SKM-1 (cell line): ENCODE data around the gene AFG1L.
"Not testable (repeated sequence)": the region's sequence is repeated elsewhere in the genome, so short reads cannot be mapped to it uniquely, and the experiment has no call there.

Source experiments
- DNase-seq: peaks from one replicate; lab custom pipeline; 2025; ENCODE audit not compliant: unreplicated experiment; lab: John Stamatoyannopoulos, UW

AFG1L gene

DNA sequence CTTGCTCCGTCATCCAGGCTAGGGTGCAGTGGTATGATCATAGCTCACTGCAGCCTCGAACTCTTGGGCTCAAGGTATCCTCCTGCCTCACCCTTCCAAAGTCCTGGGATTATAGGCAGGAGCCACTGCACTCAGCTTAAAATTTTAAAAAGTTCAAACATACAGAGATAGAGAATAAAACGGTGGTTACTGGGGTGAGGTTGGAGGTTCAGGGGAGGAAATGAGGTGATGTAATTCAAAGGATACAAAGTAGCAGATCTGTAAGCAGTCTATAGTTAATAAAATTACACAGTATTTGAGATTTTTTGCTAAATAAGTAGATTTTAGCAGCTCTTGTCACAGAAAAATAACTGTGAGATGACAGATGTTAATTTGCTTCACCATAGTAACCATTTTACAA lies 7.5 kb upstream of the AFG1L start:
- no peak for DNase-seq

DNA sequence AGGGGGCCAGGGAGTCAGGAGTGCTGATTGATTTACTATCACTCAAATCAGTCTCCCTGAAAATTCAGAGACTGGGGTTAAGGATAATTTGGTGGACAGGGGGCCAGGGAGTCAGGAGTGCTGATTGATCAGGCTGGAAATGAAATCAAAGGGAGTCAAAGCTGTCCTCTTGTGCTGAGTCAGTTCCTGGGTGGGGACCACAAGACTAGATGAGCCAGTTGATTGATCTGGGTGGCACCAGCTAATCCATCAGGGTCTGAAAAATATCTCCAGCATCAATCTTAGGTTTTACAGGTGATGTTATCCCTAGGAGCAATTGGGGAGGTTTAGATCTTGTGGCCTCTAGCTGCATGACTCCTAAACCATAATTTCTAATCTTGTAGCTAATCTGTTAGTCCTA lies 6.1 kb upstream of the AFG1L start:
- DNase-seq, result no peak

DNA sequence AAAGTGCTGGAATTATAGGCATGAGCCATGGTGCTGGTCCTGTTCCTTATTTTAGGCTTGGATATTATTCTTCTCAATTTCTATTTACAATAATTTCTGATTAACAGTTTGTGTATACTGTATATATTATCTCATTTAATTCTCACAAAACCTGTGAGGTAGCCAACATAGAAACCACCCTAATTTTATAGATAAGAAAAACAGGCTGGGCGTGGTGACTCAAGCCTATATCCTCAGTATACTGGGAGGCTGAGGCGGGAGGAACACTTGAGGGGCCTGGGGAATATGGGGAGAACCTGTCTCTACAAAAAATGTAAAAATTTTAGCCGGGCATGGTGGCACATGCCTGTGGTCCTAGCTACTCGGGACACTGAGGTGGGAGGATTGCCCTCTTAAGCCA lies 3.8 kb upstream of the AFG1L start:
- DNase-seq, result no peak

DNA sequence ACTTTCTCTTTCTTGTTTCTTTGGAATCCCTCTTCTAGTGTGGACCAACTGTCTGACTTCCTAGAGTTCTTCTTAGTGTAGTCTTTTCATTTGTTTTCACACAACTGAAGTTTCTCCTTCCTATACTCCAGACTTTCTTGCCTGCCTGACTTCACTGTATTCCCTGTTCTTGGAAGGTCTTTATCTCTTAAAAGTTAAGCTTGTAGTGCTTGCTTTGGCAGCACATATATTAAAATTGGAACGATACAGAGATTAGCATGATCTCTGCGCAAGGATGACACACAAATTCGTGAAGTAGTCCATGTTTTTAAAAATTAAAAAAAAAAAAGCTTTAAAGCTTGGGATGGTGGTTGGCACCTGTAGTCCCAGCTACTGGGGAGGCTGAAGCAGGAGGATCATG lies 2.3 kb upstream of the AFG1L start:
- DNase-seq, result not testable (repeated sequence)

DNA sequence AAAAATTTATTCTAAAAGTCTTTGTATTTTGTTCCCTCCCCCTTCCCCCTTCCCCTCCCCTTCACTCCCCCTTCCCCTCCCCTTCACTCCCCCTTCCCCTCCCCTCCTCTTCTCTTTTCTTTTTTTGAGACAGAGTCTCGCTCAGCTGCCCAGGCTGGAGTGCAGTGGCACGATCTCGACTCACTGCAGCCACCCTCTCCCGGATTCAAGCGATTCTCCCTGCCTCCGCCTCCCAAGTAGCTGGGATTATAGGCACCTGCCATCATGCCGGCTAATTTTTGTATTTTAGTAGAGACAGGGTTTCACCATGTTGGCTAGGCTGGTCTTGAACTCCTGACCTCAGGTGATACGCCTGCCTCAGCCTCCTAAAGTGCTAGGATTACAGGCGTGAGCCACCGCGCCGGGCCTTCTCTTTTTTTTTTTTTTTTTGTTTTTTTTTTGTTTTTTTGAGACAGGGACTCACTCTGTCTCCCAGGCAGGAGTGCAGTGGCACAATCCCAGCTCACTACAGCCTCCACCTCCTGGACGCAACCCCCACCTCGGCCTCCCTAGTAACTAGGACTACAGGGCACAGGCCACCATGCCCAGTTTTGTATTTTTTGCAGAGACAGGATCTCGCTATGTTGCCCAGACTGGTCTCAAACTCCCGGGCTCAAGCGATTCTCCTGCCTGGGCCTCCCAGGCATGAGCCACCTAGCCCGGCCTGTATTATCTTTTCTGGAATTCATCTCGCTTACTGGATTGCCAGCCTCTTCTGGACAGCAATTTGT lies 1.1 kb upstream of the AFG1L start:
- no peak for DNase-seq

DNA sequence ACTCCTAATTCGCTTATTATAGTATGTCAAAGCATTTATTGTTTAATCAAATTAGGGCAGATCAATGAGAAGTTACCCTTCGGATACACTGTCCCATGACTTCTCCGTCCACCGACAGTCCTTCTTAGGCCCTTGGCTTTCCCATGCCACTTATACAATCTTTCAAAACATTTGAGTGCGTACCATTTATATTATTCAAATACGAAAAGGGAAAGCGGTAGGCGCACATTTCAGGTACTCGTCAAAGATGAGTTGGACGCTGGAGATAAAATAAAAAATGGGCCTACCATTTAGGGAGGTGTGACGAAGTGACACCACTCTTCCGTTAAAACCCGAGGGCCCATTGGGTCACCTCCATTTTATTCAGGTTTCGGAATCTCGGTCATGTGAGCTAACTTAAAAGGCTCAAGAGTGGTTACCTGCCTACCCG lies 542 bp upstream of the AFG1L start:
- DNase-seq, result no peak

DNA sequence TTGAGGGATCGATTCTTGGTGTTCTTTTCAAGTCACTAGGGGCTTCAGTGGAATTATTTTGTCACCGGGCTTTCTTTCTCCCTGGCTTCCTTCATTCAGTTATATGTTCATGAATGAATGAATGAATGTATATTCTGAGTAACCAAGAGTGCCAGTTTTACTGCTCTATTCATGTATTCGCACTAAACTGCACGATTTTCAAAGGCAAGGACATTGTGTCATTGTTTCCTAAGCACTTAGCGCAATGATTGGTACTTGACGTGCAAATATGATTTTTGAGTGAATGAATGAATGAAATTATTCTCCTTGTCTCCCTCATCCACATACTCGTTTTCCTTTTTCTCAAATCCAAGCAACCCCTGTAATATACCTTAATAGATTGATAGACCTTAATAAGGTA lies 822 bp downstream of the AFG1L start:
- DNase-seq, result no peak

DNA sequence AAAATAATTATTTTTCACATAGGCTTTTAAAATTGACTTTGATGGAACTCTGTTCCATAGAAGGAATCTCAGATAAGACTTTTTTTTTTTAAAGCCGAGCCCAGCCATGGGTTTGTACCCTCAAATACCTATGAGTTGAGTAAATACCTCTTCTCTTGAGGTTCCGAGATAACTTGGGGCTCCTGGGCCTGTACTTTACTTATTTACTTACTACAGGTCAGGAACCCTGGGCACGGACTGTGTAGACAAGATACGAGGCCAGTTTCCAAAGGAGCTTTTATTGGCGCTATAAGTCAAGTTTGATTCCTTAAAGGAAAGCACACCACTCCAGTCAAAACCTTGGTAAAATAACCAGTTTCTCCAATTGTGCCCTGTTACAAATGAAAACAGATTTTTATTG lies 7.5 kb downstream of the AFG1L start:
- no peak for DNase-seq

DNA sequence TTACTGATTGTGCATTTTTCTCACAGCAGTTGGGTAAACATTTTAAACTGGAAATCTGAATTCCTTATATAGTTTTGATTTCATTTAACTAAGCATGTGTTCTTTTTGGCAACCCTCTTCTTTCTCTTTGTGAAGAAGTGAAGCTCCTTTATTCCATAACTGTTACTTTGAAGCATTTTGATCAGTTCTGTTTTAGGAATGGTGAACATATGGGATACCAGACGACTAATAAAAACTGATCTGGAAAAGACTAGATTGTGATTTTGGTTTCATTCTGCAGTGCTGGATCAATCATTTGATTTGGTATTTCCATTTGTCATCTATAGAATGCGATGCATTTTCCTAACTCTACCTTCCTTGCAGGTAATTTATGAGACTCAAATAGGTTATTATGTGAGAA lies 9.8 kb downstream of the AFG1L start:
- no peak for DNase-seq

DNA sequence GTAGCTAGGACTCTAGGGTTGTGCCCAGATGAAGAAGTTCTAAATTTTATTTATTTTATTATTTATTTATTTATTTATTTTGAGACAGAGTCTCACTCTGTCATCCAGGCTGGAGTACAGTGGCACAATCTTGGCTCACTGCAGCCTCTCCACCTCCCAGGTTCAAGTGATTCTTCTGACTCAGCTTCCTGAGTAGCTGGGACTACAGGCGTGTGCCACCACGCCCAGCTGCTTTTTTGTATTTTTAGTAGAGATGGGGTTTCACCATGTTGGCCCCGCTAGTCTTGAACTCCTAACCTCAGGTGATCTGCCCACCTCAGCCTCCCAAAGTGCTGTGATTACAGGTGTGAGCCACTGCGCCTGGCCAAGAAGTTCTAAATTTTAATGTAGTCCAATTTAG lies 13.8 kb downstream of the AFG1L start:
- DNase-seq, result not testable (repeated sequence)

DNA sequence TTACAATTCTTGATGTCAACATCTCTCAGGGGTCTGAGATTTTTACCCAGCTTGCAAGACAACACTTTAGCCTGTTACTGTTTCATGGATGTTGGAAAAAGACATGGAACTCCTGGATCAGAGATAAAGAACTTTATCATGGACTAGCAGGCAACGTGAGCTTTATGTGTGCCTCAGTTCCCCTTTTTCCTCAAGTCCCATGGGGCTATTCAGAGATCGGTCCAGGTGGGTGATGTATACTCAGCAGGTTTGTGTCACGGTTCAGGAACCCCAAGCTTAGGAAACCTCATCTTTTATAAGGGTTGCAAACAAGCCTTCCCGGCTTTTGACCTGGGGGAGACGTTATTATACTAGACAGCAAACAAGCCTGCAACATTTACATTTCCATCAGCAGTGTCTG lies 15.0 kb downstream of the AFG1L start:
- no peak for DNase-seq

DNA sequence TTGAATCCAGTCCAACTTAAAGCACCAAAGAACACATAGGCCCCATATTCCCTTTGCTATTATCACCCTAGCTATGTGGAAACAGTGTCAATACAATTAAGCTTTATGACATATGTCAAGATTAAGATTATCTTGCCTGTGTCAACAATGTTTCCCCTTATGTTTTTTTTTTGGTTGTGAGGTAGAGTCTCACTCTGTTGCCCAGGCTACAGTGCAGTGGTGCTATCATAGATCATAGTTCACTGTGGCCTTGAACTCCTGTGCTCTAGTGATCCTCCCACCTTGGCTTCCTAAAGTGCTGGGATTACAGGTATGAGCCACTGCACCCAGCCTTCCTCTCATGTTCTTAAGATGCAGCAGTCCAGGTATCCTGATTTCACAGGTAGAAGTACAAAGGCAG lies 17.8 kb downstream of the AFG1L start:
- no peak for DNase-seq

DNA sequence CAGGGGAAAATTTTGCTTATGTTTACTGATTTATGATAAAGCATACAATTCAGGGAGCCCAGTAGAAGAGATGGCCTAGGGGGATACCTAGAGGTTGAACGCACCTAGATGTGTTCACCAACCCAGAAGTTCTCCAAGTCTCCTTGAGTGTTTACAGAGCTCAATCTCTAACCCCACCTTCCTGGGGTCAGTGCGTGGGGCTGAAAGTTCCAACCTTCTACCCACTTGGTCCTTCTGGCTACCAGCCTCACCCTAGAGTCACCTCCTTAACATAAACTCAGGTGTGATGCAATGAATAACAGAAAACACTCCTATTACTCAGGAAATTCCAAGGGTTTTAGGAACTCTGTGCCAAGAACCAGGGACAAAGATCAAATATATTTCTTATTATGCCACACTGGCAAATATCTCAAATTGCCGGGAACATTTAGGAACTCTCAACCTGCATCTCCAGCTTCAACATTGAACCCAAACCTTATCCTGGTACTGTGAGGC lies 26.4 kb downstream of the AFG1L start:
- no peak for DNase-seq

DNA sequence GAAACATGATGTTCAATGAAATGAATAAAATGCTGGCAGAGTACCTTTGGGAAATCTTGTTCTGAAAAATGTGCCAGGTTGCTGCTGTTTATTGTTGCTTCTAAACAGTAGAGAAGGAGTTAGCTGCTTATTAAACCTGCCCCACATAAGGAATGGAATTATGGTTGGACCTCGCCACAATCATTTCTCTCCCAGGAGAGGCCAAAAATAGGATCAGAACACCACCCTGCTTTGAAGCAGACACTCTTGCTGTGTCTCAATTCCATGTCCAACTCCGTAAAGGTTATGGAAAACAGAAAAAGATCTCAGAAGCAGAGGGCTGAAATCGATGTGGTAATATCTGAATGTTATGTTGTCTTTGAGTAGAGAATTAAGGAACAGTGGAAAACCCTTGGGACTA lies 27.9 kb downstream of the AFG1L start:
- no peak for DNase-seq

DNA sequence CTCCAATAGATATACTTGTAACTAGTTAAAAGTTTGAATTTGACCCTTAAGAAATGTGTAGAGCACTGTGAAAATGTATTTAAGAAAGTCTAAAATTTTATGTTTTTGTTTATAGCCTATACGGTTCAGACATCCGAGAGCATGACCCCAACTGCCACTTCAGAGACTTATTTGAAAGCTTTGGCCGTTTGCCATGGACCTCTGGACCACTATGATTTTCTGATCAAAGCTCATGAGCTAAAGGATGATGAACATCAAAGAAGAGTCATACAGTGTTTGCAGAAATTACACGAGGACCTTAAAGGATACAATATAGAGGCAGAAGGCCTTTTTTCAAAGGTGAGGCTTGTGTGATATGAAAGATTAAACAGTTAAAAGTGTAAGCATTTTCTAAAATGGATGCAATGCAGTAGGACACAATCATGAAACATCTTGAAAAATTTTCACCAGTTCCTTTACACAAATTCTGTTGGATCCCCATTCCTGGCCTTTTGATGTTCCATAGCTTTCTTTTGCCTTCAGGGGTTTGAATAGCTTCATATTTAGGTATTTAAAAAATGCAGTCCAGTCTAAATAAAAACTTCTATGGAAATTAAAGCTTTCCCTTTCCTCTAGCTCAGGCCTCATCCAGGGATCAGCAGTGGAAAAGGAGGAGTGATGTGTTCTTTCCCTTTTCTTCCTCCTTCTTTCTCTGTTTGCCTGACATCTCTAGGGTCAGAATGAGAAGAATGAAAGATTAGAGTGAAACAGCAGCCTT lies 29.0 kb downstream of the AFG1L start:
- no peak for DNase-seq

DNA sequence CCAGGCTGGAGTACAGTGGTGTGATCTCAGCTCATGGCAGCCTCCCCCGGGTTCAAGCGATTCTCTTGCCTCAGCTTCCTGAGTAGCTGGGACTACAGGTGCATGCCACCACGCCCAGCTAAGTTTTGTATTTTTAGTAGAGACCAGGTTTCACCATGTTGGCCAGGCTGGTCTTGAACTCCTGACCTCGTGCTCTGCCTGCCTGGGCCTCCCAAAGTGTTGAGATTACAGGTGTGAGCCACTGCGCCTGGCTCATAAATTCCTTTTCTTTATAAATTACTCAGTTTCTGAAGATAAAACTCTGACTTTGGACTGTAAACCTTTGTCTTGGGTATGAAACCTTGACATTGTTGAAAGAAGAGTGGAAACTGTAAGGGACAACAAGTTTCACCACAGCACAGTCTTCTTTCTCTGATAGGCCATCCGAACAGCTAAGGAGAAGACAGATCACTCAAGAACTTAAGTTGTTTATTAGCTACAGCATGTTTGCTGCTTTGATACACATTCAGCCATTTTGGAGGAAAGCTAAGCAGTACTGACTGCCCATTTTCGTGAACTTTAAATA lies 35.4 kb downstream of the AFG1L start:
- not testable (repeated sequence) for DNase-seq

DNA sequence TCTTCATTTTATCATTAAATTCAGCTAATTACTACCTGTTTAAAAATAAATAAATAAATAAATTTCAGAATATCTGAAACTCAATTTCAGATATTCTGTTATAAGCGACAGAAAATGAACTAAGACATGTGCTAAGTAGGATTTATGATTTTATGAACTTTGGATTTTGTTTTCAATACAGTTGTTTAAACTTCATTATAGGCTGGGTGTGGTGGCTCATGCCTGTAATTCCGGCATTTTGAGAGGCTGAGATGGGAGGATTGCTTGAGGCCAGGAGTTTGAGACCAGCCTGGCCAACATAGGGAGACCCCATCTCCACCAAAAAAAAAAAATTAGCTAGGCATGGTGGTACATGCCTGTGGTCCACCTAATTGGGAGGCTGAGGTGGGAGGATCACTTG lies 36.0 kb downstream of the AFG1L start:
- no peak for DNase-seq

DNA sequence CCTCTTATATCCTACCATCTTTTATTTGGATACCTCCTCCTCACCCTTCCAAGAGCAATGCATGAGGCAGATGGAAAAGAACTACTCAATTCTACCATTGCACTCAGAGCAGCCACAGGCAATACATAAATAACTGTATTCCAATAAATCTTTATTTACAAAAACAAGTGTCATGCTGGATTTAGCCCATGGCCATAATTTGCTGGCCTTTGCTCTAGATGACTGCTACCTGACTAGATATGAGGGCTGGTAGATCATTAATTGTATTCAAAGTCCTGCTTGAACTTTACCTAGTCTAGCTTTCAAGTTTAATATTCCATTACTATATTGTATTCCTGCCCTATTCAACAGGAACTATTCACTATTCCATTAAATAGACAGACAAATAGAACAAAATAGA lies 37.1 kb downstream of the AFG1L start:
- no peak for DNase-seq

DNA sequence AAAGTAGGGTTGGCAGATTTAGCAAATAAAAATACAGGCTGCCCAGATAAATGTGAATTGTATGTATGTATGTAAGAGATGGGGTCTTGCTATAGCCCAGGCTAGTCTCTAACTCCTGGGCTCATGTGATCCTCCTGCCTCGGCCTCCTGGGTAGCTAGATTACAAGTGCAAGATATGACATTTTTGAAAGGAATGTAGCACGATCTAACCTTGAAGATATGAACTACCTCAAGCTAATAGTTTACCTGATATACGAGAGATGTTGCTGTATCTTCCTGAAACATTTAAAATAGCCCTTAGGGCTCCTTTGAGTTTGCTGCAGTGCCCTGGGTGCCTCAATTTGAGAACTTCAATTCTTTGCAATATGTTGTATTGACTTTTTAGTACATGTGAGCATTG lies 42.1 kb downstream of the AFG1L start:
- no peak for DNase-seq

DNA sequence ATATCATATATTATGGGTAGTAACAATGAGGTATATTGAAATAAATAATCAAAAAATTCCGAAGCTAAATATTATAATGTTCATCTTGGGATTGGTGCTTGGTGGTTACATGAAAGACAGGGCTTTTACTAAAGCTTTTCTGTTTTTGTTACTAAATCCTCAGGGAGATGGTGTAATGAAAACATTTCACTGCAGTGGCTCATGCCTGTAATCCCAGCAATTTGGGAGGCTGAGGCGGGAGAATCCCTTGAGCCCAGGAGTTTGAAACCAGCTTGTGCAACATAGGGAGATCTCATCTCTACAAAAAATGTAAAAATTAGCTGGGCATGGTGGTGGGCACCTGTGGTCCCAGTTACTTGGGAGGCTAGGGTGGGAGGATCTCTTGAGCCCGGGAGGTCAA lies 42.9 kb downstream of the AFG1L start:
- no peak for DNase-seq

DNA sequence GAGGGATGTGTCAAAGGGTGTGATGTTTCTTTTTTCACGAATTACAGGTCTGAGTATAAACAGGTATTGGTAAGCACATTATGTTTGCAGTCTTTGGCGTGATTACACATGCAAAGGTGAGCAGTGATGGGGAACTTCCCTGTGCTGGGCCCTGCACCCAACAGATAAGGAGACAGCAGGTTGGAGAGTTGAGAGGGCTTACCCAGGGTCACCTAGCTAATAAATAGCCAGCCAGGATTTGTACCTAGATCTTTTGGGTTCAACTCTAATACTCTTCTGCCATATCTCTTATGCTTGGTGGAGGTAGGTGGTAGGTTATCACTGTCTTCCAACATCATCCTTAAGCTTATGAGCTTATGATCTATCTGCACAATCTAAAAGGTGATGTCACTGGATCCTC lies 46.5 kb downstream of the AFG1L start:
- DNase-seq, result no peak

DNA sequence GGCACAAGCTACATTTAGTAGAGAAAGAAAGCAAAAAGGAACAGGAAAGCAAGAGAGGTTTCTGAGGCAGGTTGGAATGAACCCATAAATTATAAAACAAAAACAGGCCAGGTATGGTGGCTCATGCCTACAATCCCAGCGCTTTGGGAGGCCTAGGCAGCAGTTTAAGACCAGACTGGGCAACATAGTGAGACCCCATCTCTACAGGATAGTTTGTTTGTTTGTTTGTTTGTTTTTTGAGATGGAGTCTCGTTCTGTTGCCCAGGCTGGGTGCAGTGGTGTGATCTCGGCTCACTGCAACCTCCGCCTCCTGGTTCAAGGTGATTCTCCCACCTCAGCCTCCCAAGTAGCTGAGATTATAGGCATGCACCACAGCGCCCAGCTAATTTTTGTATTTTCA lies 49.0 kb downstream of the AFG1L start:
- no peak for DNase-seq
